ENCODE results near the gene MCF2L2. TPM values are rescaled to one million over a fixed set of nuclear protein-coding genes. Genes with fewer than 3 reads are reported as not detected.

The MCF2L2 gene
- total and polyA plus RNA-seq, 11 donors, result 0.12 to 1.4 (median 0.23) TPM; not detected in 1

DNA sequence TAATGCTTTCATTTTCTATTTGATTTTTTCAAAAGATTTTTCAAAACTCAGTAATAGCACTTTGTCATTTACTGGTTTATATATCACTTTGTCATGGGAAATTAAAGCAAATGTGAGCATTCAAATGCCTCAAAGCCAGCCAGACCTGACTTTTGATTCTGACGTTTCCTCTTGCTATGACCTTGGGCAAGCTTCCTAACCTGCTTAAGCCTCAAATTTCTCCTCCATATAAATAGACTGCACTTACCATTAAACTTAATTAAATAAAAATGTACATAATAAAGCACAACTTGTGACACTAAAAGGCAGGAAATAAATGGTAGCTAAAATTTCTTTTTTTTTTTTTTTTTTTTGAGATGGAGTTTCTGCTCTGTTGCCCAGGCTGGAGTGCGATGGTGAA is 19.2 kb downstream of the MCF2L2 start:
- Histone ChIP-seq H3K27me3 (no peaks in the 10 kb centered on the region), H3K4me3 (no peak overlapping the region), H3K36me3 (no peaks in the 10 kb centered on the region), H3K4me1 (peaks cover 0 to 19% (median 1%) of the 10 kb centered on the region in 12 donors), H3K27ac (no peak overlapping the region), H3K9me3 (no peaks in the 10 kb centered on the region)
- TF ChIP-seq, protein P1, sequence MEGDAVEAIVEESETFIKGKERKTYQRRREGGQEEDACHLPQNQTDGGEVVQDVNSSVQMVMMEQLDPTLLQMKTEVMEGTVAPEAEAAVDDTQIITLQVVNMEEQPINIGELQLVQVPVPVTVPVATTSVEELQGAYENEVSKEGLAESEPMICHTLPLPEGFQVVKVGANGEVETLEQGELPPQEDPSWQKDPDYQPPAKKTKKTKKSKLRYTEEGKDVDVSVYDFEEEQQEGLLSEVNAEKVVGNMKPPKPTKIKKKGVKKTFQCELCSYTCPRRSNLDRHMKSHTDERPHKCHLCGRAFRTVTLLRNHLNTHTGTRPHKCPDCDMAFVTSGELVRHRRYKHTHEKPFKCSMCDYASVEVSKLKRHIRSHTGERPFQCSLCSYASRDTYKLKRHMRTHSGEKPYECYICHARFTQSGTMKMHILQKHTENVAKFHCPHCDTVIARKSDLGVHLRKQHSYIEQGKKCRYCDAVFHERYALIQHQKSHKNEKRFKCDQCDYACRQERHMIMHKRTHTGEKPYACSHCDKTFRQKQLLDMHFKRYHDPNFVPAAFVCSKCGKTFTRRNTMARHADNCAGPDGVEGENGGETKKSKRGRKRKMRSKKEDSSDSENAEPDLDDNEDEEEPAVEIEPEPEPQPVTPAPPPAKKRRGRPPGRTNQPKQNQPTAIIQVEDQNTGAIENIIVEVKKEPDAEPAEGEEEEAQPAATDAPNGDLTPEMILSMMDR (IDR thresholded peaks at IDR 0.05), result no peak
- TF ChIP-seq POLR2A (IDR thresholded peaks at IDR 0.05), result no peak
- ATAC-seq, result no peak
- intact Hi-C loops (cut with DNase I), result no loop called here
- 58 to 64% (median 62%) methylated on average over 2 of the region's 2 CpGs for WGBS, 4 donors
- no peak for DNase-seq

DNA sequence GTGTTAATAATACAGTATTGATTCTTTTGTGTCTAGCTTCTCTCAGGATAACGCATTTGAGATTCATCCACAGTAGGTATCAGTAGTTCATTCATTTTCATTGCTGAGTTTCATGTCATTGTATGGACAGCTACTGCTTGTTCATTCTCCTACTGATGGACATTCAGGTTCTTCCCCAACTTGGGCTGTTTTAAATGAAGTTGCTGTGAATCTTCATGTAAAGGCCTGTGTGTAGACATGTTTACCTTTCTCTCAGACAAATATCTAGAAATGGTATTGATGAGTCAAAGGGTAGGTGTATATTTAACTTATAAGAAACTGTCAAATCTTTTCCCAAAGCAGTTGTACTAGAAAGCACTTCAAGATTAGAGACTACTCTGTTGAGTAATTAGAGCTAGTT is 26.7 kb downstream of the MCF2L2 start:
- 92 to 97% (median 95%) methylated on average over 1 of the region's 1 CpG for WGBS, 4 donors
- Histone ChIP-seq H3K4me1 (no peaks in the 10 kb centered on the region), H3K9me3 (no peaks in the 10 kb centered on the region), H3K4me3 (no peak overlapping the region), H3K36me3 (no peaks in the 10 kb centered on the region), H3K27ac (no peak overlapping the region), H3K27me3 (no peaks in the 10 kb centered on the region)
- ATAC-seq (no peak), DNase-seq (no peak)
- intact Hi-C loops (cut with DNase I), result no loop called here
- TF ChIP-seq POLR2A (IDR thresholded peaks at IDR 0.05), result no peak
- TF ChIP-seq, protein P1 (IDR thresholded peaks at IDR 0.05), result no peak

DNA sequence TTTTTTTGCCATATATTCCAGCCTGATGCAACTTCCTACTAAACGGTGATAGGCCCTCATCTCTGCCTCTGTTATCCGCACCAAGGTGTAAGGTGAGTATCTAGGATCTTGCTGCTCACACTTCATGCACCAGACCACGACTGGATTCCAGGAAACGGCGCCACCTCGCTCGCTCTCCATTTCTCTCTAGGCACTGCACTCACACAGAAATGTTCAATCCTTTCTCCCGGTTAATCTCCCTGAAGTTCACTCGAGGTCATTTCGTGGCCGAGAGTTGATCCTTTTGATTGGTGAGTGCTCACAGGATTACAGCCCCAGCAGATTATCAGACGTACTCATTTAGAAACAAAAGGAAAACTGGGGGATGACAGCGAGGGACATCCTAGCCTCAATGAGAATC is 28.1 kb downstream of the MCF2L2 start:
- no peak for ATAC-seq
- Histone ChIP-seq H3K27ac (no peak overlapping the region), H3K36me3 (no peaks in the 10 kb centered on the region), H3K9me3 (no peaks in the 10 kb centered on the region), H3K27me3 (no peaks in the 10 kb centered on the region), H3K4me1 (no peaks in the 10 kb centered on the region), H3K4me3 (no peak overlapping the region)
- intact Hi-C loops (cut with DNase I), result no loop called here
- no peak for TF ChIP-seq POLR2A (IDR thresholded peaks at IDR 0.05)
- TF ChIP-seq, protein P1 (IDR thresholded peaks at IDR 0.05), result no peak
- no peak for DNase-seq
- 30 to 40% (median 35%) methylated on average over 13 of the region's 13 CpGs for WGBS, 4 donors

- no peak for ATAC-seq
These were observed 31.6 kb downstream of the MCF2L2 start for GRCh38 chr3:183396662-183397391.

More at GRCh38 chr3:183396662-183397391, 31.6 kb downstream of the MCF2L2 start:
- WGBS, 4 donors, result 88 to 95% (median 92%) methylated on average over 5 of the region's 5 CpGs
- Histone ChIP-seq H3K9me3 (no peaks in the 10 kb centered on the region), H3K4me3 (no peak overlapping the region), H3K36me3 (no peaks in the 10 kb centered on the region), H3K27me3 (peaks cover 0 to 3% (median 0%) of the 10 kb centered on the region in 9 donors), H3K27ac (no peak overlapping the region), H3K4me1 (no peaks in the 10 kb centered on the region)
- no peak for TF ChIP-seq POLR2A (IDR thresholded peaks at IDR 0.05)
- TF ChIP-seq, protein P1 (IDR thresholded peaks at IDR 0.05), result no peak
- intact Hi-C loops (cut with DNase I), result no loop called here
- DNase-seq, result no peak
